Measurements from ENCODE around the gene ZC3H15. TPM values are rescaled to one million over a fixed set of nuclear protein-coding genes. Genes with fewer than 3 reads are reported as not detected.

The ZC3H15 gene
- polyA plus RNA-seq, 4 donors: 98.7 to 122 (median 113) TPM

DNA sequence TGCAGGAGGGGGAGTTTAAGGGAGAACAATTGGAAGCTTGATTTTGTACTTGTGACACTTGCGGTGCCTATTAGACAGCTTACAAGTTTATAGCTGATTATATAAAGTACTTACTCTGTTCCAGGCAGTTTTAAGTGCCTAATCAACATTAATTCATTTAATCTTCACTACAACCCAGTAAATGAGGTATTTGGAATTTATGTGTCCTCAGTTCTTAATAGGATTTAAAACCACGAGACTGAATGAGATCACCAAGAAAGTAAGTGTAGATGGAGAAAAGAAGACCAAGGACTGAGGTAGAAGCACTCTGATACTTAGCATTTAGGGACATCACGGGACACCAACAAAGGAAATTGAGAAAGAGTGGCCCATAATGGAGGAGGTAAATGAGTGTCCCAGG is 49.8 kb downstream of the ZC3H15 start:
- DNase-seq (ENCODE audit: low read depth in 4 of 4, low spot score in 3 of 4): no peak

DNA sequence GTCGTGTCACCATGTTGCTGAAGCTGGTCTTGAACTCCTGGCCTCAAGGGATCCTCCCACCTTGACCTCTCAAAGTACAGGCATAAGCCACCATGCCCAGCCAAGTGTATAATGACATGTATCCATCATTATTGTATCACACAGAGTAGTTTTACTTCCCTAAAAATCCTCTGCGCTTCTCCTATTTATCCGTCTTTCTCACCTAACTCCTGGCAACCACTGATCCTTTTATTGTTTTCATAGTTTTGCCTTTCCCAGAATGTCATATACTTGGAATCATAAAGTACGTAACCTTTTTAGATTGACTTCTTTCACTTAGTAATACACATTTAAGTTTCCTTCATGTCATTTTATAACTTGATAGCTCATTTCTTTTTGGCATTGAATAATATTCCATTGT is 51.0 kb downstream of the ZC3H15 start:
- no peak for DNase-seq (ENCODE audit: low read depth in 4 of 4, low spot score in 3 of 4)

DNA sequence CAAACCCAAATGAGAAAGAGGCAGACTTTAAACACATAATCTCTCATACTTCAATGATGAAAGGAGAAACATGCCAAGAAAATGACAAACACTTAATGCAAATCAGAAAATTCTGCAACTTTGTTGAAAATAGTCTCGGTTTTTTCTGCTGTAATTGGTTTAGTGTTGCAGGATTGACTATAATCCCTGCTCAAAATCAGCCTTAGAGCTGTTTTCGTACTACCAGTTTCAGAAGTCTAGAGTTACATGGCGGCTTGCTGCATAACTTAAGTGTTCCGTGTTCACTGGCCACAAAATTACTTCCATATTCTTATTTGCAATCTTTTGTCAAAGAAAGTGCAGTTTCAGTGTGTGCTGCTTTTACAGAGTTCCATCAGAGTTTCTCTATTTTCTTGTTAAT is 54.9 kb downstream of the ZC3H15 start:
- DNase-seq (ENCODE audit: low read depth in 4 of 4, low spot score in 3 of 4): no peak

DNA sequence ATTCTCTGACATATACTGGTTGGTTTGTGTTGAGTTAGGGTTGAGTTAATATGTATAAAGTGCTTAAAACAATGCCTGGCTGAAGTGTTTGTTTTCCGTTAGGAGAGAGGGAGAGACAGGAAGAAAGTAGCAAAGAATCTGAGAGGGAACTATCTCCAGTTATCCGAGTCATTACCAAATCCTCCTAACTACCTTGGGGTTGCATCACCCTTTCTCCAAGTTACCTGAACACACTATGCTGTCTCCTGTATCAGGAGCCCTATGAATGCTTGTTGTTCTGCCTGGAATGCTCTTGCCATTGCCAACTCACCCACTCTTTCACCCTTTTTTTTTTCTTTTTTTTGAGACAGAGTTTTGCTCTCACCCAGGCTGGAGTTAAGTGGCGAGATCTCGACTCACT is 55.9 kb downstream of the ZC3H15 start:
- DNase-seq (ENCODE audit: low read depth in 4 of 4, low spot score in 3 of 4): no peak

DNA sequence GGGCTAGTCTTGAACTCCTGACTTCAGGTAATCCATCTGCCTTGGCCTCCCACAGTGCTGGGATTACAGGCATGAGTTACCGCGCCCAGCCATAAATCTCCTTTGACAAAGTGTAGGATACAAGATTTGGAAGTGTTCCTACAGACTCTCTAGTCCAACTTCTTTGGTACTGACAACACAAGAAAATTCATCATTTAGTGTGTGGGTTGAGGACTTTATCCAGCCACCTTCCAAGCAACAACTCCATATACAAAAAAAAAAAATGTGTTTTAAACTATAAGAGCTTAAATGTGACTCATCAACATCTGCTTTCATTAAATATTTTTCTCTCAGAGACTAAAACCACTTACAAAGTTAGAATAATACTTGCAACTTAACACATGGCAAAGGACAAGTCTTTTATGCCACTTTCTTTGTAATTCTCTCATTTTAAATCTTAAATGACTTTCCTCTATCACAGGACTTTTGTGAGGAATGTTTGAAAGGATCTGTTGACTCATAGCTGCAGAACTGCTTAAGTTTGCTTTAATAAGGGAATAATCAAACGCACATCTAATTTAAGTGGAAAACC is 57.6 kb downstream of the ZC3H15 start:
- DNase-seq (ENCODE audit: low read depth in 4 of 4, low spot score in 3 of 4): no peak

DNA sequence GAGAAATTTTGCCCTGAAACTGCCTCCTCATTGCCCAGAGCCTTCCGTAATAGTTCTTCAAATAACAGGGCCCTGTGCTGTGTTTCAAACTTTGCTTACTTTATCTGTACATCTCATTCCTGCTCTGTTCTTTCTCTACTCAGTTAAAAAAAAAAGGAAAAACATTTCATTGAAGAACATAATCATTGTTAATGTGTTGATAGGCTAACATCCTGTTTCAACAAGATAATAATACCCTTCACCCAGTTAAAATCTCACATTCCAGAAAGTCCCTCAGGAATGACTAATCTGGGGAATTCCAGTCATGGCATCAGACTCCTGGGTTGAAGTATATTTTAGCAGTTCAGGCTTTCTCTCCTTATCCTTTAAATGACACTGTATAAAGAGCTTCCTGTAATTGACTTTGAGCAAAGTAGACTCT is 58.2 kb downstream of the ZC3H15 start:
- peak in 1 of 4 donors; percentile 10 for DNase-seq (ENCODE audit: low read depth in 4 of 4, low spot score in 3 of 4)

DNA sequence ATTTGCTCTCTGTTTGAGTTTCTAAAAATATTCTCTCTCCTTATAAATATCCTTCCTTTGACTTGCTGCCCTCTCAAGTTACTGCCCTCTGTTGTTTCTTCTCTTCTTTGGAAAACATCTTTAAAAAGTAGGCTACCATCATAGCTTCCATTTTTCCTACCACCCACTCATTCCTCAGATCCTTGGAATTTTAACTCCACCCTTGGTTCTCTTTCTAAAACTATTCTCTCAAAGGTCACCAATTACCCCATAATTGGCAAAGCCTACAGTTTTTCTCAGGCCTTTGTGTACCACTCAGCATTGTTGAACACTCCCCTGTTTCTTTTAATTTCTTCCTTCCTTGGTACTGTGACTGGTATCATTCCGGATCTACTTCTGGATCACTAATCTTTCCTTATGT is 60.8 kb downstream of the ZC3H15 start:
- no peak for DNase-seq (ENCODE audit: low read depth in 4 of 4, low spot score in 3 of 4)

DNA sequence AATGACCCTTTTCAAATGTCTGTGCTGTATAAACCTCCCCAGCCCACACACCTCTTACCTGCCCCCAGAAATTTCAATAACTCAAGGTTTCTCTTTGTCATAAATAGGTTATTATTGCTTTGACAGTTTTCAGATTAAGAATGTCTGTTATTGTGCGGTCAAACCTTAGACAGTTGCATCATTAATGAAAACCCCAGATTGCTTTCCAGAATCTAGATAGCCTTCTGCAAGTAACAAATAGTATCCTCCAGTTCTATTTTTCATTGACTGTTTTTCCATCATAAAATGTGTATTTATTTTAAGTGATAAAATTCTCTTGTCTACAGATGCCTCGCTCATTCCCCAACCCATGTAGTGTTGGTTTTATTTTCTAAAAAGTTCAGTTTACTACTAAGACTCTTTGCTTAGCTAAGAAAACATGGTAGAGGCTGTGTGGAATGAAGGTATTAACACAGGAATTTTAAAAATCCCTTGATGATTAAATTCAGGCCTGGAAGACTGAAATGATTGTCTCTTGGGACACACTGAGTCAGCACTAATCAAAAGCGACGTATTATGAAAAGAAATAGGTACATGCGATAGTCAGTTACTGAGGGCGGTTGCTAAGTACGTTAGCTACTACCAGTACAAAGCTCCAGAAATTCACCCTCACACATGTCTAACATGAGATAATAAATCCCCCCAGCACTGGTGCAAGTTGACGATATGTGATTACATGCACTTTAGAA is 65.4 kb downstream of the ZC3H15 start:
- DNase-seq (ENCODE audit: low read depth in 4 of 4, low spot score in 3 of 4): no peak

DNA sequence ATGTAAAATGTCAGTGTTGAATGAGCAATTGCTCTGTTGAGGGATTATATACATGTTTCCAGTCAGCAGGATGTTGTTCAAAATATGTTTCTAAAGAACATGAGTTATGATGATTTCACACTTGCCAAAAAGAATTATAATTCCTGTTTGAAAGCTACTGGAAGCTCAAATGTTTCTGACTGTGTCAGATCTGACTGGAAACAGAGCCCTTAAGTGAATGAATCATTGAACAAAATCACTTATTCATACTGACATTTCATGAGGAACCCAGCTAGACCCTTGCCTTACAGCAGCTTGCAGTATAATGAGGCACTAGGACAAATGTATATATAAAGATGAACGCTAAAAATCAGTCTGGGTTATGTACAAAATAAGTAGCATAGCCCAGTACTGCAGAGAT is 68.4 kb downstream of the ZC3H15 start:
- DNase-seq (ENCODE audit: low read depth in 4 of 4, low spot score in 3 of 4): no peak

DNA sequence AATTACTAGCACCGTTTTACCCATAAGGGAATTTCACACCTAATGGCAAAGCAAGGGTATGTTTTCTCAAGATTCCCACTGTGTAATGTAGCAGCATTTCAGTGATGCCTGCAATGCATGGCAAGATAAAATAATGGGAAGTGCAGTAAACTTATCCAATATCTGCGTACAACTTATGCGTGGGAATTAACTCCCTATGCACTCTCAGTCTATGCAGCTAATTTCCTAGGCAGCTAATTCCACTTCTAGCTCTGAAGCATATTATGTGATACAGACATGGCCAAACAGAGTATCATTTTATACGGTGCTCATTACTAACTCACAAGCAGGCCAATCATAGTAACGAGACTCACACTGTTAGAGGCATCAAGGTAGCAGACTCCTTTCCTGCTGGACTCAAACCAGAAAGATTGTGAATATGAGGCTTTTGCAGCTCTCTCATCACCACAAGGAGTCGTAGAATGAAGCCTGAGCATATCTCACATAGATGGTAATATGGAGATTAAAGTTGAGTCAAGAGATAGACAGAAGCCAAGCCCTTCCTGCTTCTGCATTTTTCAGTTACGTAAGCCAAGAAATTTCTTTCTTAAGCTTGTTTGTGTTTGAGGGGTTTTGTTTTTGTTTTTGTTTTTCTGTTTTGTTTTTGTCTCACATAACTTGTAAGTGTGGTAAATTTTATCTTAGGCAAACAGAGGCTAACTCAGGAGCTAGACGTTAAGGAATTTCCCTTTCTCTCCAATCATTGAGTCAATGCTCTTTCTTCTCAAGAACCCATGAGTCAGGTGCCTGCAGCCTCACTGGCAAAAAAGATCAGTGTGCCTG is 69.0 kb downstream of the ZC3H15 start:
- no peak for DNase-seq (ENCODE audit: low read depth in 4 of 4, low spot score in 3 of 4)

DNA sequence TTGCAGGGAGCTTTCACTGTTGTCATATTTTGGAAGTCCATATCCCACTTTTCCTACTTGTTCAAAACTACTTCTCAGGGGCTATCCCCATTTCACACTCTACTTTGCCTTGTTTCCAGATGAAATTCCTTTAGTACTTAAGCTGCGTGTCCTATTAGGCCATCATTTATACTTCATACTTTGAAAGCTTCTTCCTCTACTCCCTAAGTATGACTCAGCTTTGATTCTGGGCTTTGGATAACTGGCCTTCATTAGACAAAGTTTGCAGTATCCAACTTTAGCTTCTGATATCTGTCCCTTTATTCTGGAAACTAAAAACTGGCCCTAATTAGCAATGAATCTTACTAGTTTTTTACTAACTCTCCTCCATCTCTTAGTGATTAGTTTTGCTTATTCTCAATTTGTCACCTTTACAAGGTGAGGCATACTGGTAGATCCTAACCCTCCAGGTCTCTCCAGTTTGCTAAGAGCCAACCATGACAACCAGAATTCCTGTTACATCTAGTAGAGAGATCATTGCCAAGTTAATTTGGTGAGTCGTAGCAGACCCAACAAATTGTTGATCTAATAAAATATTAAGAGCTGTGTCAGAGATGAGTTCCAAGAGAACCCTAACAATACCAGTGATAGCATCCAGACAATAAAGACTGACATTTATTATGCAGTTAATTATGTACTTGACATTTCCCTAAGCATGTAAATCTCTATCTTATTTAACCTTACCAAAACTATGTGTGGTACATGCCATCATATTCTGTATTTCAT is 72.6 kb downstream of the ZC3H15 start:
- DNase-seq (ENCODE audit: low read depth in 4 of 4, low spot score in 3 of 4): no peak

Other genes starting within 250 kb of the ZC3H15 start
- gene ITGAV, start 103.8 kb downstream of the ZC3H15 start, polyA plus RNA-seq (ENCODE audit: insufficient read length in 4 of 4): 10 to 100 TPM; 65.5 to 84.3 (median 73.7) TPM
- 10 to 100 TPM; 12.1 to 17.0 (median 15.2) TPM for gene FAM171B, start 207.8 kb downstream of the ZC3H15 start, polyA plus RNA-seq (ENCODE audit: insufficient read length in 4 of 4)

Data from right renal pelvis (tissue), 4 donors.